GM21390 (cell line): ENCODE measurements around the gene JAK3.
"Not testable (repeated sequence)": the region's sequence is repeated elsewhere in the genome, so short reads cannot be mapped to it uniquely, and the experiment has no call there.

Experiments used
- ATAC-seq: cut with Tn5 transposase; IDR thresholded peaks from one replicate; pipeline ENCODE4 v1.9.1; 2021; ENCODE audit not compliant: unreplicated experiment

The JAK3 gene

DNA sequence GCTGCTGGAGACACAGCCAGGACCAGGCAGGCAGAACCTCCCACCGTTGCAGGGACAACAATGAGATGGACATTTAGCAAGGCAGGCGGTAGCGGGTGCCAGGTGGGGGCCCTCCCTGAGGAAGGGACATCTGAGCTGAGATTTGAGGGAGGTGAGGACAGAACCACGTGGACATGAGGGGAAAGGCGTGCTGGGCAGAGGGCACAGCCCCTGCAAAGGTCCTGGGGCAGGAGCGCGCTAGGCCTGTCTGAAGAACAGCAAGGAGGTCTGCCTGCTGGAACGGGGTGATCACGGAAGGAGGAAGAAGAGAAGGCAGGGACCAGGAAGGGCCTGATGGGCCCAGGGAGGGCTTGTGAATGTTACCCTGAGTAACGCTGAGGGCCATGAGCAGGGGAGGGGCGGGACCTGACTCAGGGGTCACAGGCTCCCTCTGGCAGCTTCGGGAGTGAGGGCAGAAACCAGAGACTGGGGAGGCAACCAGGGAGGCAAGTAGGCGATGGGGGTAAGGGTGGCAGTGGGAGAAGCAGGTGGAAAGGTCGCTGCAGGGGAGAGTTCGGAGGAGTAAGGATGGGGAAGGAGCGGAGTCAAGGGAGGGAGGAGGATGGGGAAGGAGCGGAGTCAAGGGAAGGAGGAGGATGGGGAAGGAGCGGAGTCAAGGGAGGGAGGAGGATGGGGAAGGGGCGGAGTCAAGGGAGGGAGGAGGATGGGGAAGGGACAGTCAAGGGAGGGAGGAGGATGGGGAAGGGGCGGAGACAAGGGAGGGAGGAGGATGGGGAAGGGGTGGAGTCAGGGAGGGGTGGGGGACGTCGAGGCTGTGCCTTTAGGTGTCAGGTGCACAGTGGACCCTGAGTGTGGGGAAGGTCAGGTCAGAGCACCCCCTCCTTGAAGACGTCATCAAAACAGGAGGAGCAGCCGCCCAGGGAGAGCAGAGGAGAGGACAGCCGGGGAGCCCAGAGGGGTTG is 68.5 kb downstream of the JAK3 start:
- no peak for ATAC-seq

DNA sequence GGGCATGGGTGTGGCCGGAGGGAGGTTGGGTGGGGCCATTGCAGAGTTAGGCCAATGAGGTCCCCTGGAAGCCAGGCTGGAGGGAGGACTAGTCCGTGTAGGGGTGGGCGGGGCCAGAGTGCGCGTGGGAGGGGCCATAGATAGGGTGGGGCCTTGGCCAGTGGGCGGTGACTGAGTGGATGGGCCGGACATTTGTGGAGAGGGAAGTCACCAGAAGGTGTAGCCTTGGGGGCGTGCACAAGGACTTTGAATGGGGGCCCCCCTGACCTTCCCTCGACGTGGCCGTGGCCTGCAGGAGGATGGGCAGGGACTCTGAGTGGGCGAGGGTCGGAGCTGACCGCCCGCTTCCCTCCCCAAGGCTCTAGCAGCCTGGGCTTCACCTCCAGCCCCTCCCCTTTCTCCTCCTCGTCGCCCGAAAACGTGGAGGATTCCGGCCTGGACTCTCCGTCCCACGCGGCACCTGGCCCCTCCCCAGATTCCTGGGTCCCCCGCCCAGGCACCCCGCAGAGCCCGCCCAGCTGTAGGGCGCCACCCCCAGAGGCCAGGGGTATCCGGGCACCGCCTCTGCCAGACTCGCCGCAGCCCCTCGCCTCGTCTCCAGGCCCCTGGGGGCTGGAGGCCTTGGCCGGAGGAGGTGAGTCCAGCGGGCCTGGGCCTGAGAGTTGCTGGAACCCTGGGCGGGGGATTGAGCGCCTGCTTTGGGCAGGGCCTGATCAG is 69.4 kb downstream of the JAK3 start:
- no peak for ATAC-seq

DNA sequence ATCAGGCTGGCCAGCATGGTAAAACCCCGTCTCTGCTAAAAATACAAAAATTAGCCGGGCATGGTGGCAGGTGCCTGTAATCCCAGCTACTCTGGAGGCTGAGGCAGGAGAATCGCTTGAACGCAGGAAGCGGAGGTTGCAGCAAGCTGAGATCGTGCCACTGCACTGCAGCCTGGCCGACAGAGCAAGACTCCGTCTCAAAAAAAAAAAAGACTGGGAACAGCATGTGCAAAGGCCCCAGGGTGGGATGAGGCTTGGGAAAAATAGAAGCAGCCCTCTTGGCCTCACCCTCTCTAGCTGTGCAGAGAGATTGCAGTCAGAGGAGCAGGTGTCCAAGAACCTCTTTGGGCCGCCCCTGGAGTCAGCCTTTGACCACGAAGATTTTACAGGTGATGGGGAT is 69.9 kb downstream of the JAK3 start:
- not testable (repeated sequence) for ATAC-seq

- peak; percentile 57 for ATAC-seq
These were observed 71.6 kb downstream of the JAK3 start for GRCh38 chr19:17775991-17776803.

- no peak for ATAC-seq
These were observed 72.4 kb downstream of the JAK3 start for GRCh38 chr19:17775245-17775927.
